Measurements from ENCODE around the gene BRD7. TPM values are rescaled to one million over a fixed set of nuclear protein-coding genes. Genes with fewer than 3 reads are reported as not detected.
A peak's percentile ranks its signal among the peaks of the same experiment; 100 is the strongest.

Gene BRD7
- total and polyA plus RNA-seq, 2 of the 13 experiments (the other 11 are each of a cell fraction or from before 2014, with no cell fraction given): 82.3 to 149 TPM

- Histone ChIP-seq H3K27ac (ENCODE audit: extremely low read length, insufficient read depth, low read length) (no peak overlapping the region), H3K4me1 (ENCODE audit: insufficient read depth, low read length) (peaks cover 55% of the 10 kb centered on the region), H3K79me2 (ENCODE audit: insufficient read depth, low read length) (no peaks in the 10 kb centered on the region), H3K27me3 (ENCODE audit: control insufficient read depth in 1 of 2, insufficient read depth in 2 of 2, low read length in 2 of 2) (peaks cover 0 to 20% of the 10 kb centered on the region in 2 experiments; a peak in 2 of 5 replicates), H3K4me3 (replicated peaks in 1 of 3; ENCODE audit: insufficient read depth in 1 of 3, low read depth in 2 of 3, low read length in 3 of 3) (peak overlapping the region in 1 of 3 experiments; percentile 49; a peak in 2 of 6 replicates), H3K9ac (ENCODE audit: insufficient read depth, low read depth, low read length) (peak overlapping the region; percentile 17; the same call in 1 of the 2 replicates), H3K4me2 (ENCODE audit: low read depth, low read length) (peak overlapping the region; percentile 67), H4K20me1 (ENCODE audit: insufficient read depth, low read length) (no peaks in the 10 kb centered on the region), H2AFZ (ENCODE audit: low read length) (no peak overlapping the region), H3K36me3 (replicated peaks in 1 of 2; ENCODE audit: control insufficient read depth in 1 of 2, insufficient read depth in 2 of 2, low read length in 2 of 2) (peaks cover 8 to 10% of the 10 kb centered on the region in 2 experiments), H3K9me3 (ENCODE audit: low read length) (no peaks in the 10 kb centered on the region)
- ChIA-PET CTCF (ENCODE audit: low intra/inter-chr PET ratio, low total read pairs) (interaction anchor here (0.6 kb wide), 1 partner anchor 65 kb away, joined by 3 read pairs; no protein-coding TSS in a partner anchor), POLR2A (interaction anchor here (1.0 to 2.2 kb wide), 4 partner anchors 13 to 210 kb away, joined by 3 to 12 read pairs (median 5); no protein-coding TSS in a partner anchor)
- ATAC-seq: peak; percentile 32
- intact Hi-C loops (cut with micrococcal nuclease; ENCODE audit: unreplicated experiment) (no loop called here), in situ Hi-C loops (cut with HindIII; ENCODE audit: extremely low pct_ligation_motif_present, low pct_unique_long_range_greater_than_20kb) (no loop called here)
- peak; percentile 53 for FAIRE-seq
- peak; percentile 60 for DNase-seq (ENCODE audit: low spot score)
- BruUV-seq (replicated peaks): no TSS peak
- 39% methylated on average over 11 of the region's 18 CpGs for WGBS (ENCODE audit: low lambda C conversion rate)
- TF ChIP-seq THAP8 (CRISPR knock-in tag; IDR thresholded peaks at IDR 0.05; ENCODE audit: borderline replicate concordance) (0 out of 2 replicates have a peak, but pooled peaks have one; percentile 33), IKZF5 (CRISPR knock-in tag; IDR thresholded peaks at IDR 0.05) (0 out of 2 replicates have a peak, but pooled peaks have one; percentile 36), ZNF205 (CRISPR knock-in tag; IDR thresholded peaks at IDR 0.05) (no peak), ZNF746 (CRISPR knock-in tag; IDR thresholded peaks at IDR 0.05) (0 out of 2 replicates have a peak, but pooled peaks have one; percentile 48), ZBTB14 (CRISPR knock-in tag; IDR thresholded peaks at IDR 0.05) (no peak), ZNF883 (CRISPR knock-in tag; IDR thresholded peaks at IDR 0.05; ENCODE audit: not compliant biosample characterization) (peak; percentile 3), NCOR1 (IDR thresholded peaks at IDR 0.05; ENCODE audit: borderline replicate concordance, low read length) (0 out of 2 replicates have a peak, but pooled peaks have one; percentile 2), UBTF (CRISPR knock-in tag; IDR thresholded peaks at IDR 0.05) (peak; percentile 55), ZNF329 (CRISPR knock-in tag; IDR thresholded peaks at IDR 0.05; ENCODE audit: low read depth) (peak; percentile 13; the same call in 1 of the 2 replicates), ZBTB2 (CRISPR knock-in tag; IDR thresholded peaks at IDR 0.05; ENCODE audit: low read depth) (no peak), PAWR (CRISPR knock-in tag; IDR thresholded peaks at IDR 0.05; ENCODE audit: borderline replicate concordance) (no peak), ZKSCAN1 (IDR thresholded peaks at IDR 0.05; ENCODE audit: low read length) (no peak)
Observed at GRCh38 chr16:50310308-50311133, 58.3 kb downstream of the BRD7 start.

Measured in HepG2 (cell line).